ENCODE data around the gene NUDT3.
A peak's percentile ranks its signal among the peaks of the same experiment; 100 is the strongest.
"Not testable (repeated sequence)": the region's sequence is repeated elsewhere in the genome, so short reads cannot be mapped to it uniquely, and the experiment has no call there.

Gene NUDT3

DNA sequence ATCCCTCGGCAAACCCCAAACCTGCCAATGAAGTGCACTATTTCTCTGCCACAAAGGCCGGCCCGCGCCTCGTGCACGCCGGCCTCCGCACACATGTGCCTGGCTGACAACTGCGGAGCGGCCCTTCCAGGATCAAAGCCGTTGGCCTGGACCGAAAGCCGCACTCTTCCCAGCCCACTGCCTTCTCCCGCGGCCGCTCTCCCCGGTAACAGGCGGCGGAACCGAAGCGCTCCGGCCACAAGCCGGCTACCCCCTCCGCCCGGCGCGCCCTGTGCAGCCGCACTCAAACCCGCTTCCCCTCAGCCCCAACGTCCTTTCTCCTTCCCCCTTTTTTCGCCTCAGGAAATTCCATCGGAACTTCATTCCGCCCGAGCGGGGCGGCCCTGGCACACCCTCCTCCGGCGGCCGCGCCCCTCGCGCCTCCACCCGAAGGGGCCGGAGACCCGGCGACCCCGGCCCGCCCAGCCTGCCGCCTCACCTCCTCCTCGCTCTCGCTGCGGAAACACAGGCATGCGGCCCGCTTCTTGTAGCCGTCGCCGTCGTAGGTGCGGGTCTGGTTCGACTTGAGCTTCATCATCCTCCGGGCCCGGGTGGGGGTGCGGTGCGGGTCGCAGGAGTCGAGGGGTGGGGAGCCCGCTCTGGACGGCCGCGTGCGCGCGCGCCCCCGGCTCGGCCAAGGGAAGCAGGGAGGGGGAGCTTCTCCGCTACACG, 528 bp downstream of the NUDT3 start:
- DNase-seq, result peak; percentile 11

DNA sequence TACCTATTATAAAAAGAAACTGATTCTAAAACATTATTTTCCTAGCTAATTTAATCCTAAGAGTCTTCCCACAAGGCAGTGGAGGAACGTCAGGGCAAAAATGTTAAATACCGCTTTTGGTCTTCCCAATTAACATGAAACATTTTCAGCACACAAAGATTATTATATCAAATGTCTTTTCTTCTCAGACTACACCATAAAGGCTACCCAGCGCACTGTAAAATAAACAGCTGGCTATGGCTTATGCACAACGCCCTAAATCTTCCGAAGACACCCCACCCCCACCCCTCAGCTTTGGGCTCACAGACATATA, 1.0 kb downstream of the NUDT3 start:
- DNase-seq, result no peak

DNA sequence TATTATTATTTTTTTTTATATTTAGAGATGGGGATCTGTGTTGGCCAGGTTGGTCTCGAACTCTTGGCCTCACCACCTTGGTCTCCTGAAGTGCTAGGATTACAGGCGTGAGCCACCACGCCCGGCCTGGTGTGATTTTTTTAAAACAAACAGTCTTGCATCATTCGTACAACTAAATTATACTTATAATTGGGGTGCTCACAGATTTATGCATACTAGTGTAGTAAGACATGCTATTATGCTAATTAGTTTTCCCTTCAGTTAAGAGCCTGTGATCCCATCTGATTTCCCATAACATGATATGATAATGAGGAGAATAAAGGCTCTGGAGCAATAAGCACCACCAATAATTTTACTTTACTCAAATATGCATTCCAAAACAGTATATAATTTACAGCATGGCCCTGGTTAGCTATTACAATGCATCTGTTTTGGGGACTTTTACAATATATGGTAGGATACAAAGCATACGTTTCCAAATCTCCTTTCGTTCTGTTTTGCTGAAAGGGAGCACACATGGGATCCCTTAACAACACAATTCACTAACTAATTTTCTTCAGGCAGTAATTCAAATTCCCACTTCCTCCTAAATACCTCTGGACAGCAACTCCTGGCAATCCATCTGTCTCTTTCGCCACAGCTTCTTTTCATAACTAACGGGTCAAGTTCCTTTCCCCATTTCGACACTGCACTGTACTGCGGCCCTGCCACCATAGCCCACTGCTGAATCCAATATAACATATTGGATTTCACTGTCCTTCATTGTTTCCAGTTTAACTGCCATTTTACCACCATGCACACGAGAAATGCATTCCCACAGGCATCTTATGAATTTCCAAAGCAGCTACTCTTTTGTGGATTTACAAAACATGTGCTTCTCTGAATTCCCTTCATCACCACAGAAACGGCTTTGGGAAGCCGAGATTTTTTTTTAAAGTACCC, 1.7 kb downstream of the NUDT3 start:
- no peak for DNase-seq

DNA sequence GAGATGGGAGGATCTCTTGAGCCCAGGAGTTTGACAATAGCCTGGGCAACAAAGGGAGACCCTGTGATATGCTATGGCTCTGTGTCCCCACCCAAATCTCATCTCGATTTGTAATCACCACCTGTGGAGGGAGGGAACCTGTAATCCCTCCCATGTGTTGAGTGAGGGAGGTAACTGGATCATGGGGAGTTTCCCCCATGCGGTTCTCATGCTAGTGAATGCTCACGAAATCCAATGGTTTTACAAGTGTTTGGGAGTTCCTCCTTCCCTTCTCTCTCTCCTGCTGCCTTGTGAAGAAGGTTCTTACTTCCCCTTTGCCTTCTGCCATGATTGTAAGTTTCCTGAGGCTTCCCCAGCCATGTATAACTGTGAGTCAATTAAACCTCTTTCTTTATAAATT, 3.4 kb downstream of the NUDT3 start:
- no peak for DNase-seq

DNA sequence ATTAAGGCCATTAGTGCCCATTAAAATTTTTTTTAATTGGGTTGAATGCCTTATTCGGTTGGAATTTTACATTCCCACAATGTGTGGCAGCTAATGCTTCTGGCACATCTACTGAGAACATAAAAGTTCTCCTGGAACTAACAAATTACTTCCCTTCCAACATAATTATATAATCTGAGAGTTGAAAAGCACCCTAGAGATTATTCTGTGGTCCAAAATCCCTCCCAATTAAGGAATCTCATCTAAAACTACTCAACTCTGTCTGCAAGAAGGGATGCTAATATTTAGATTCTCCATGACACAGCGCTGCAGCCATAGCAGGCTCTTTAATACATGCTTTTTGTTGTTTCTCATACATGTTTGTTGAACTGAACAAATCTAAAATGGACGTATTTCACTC, 4.0 kb downstream of the NUDT3 start:
- no peak for DNase-seq

DNA sequence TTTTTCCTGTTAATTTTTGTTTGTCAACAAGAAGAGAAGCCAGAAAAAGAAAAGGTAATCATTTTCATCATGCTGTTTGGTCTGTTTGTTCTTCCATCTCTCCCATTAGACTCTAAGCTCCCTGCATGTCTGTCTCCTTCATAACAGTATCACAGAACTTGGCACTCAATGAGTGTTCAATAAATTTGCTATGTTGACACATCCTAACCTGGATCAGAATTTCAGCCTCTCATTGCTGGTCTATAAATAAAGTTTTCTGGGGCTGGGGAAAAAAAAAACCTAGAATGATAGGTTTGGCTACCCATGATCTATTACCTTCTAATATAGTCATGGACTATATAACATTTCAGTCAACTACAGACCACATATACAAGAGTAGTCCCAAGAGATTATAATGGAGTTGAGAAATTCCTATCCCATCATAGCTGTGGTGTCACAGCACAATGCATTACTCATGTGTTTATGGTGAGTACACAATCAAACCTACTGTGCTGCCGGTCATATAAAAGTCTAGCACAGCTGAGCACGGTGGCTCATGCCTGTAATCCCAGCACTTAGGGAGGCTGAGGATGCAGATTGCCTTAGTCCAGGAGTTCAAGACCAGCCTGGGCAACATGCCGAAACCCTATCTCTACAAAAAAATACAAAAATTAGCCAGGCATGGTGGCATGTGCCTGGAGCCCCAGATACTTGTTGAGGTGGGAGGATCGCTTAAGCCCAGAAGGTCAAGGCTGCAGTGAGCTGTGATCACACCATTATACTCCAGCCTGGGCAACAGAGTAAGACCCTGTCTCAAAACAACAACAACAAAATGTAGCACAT, 5.9 kb downstream of the NUDT3 start:
- no peak for DNase-seq

DNA sequence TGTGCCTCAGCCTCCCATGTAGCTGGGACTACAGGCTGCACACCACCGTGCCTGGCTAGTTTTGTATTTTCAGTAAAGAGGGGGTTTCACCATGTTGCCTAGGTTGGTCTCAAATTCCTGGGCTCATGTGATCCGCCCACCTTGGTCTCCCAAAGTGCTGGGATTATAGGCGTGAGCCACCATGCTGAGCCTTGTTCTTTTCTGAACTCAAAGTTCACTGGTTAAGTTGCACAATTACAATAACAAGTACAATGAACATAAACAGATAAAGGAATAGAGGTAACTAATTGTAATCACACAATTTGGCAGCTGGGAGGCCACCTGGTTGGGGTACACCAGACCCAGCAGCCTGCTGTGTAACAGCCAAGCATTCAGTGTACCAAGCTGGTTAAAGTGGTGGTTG, 6.7 kb downstream of the NUDT3 start:
- DNase-seq, result no peak

DNA sequence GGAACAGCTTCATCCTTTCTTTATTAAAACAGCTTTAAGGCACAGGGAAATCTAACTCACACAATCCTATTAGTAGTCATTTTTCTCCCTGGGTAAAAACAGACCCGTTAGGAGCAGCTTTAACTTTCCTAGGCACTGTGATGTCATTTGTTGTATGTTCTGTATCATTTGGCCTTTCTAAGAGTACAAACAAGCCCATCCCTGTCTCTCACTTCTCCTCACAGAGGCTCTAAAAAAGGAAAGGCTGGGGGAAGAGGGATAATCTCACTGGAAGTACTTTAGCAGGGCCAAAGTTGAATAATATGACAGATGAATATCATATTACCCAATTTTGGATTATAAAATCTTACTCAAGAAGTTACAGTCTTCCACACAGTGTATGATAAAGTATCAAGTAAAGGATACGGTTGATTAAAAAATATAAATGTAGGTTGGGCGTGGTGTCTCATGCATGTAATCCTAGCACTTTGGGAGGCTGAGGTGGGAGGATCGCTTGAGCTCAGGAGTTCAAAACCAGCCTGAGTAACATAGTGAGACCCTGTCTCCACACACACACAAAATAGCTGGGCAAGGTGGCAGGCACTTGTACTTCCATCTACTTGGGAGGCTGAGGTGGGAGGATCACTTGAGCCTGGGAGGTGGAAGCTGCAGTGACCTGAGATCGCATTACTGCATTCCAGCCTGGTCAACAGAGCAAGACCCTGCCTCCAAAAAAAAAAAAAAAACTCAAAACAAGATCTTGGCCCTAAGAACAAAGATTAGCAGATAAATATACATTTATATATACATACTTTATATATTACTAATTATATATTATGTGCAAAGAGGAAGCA, 7.9 kb downstream of the NUDT3 start:
- no peak for DNase-seq

DNA sequence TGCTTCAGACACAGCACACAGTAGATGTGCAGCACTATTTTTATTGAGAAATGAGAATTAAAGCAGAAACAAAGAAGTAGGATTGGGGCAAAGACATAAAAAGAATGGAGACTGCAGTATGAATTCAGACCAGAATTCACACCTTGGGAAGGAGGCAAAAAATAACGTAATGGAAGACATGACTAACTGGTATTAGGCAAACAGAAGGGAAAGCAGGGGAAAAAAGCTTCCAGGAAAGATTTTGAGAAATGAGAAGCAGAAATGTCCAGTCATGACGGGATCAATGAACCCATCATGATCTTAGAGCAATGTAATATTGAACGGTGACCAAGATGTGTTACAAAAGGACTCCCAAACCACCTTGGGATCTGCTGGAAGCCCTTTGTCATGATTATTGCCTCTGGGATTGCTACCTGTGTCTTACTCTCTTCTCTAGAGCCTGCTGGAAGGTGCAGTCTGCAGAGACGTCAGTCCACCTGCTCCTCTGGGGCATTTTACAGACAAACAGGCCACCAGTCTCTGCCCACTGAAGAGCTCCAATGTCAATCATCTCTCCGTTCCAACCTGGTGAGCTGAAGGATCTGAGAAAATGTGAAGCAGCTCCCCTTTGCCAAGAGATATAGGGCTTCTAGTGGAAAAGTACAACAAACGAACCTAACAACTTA, 8.7 kb downstream of the NUDT3 start:
- no peak for DNase-seq

DNA sequence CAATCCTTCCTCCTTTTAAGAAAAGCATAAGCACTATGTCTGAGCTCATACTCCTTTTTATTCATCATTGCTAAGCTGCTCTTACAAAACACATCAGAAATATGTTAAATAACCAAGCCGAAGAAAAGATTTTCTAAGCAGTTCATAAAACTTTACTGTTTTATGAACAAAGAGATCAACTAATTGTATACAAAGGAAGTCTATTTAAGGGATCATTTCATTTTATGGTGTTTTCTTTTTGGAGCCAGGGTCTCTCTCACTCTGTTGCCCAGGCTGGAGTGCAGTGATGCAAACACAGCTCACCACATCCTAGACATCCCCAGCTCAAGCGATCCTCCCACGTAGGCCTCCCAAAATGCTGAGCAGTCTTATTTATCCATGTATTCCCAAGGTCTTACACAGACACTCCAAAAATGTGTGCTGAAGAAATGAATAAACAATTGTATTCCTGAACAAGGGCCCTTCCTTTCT, 9.3 kb downstream of the NUDT3 start:
- DNase-seq, result no peak

DNA sequence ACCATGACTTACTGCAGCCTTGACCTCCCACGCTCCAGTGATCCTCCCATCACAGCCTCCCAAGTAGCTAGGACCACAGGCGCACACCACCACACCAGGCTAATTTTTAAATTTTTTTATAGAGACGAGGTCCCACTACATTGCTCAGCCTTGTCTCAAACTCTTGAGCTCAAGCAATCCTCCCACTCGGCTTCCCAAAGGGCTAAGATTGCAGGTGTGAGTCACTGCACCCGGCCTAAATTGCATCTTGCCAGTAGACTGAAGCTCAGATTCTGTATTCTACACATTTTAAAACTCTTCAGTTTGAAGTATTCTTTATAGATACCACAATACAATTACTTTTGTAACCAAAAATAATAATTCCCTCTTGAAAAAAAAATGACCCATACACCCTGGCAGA, 11.4 kb downstream of the NUDT3 start:
- no peak for DNase-seq

DNA sequence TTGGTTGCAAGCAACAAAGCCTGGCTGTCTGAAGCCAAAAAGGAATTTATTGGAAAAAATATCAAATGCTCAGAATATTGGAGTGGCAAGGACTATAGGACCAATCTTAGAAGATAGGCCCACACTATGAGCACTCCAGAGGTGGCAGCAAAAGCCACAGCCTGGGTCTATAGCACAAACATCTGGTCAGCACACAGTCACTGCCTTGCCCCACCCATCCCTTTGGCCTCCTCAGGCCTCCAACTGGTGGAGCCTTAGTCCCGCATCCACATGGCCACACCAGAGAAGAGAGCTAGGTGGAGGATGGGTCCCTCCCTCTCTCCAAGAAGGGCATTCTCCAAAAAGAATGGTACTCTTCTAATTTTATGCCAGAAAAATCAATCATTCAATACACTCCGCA, 14.0 kb downstream of the NUDT3 start:
- no peak for DNase-seq

DNA sequence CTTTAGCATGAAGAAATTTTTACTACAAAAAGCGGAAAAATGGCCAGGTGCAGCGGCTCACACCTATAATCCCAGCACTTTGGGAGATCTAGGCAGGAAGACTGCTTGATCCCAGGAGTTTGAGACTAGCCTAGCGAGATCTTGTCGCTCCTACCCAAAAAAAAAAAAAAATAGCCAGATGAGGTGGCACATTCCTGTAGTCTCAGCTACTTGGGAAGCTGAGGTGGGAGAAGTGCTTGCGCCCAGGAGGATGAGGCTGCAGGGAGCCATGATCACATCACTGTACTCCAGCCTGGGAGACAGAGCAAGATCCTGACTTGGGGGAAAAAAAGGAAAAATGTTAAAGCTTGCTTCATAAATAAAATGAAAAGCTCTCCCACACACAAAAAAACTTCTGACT, 14.5 kb downstream of the NUDT3 start:
- no peak for DNase-seq

DNA sequence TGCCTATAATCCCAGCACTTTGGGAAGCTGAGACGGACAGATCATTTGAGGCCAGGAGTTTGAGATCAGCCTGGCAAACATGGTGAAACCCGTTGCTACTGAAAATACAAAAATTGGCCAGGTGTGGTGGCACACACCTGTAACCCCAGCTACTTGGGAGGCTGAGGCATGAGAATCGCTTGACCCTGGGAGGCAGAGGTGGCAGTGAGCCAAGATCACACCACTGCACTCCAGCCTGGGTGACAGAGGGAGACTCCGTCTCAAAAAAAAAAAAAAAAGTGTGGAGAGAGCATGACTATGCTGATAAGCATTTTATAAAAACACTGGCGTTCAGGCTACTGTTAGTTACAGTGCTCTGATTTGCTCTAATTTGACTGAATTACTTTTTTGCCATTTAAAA, 14.9 kb downstream of the NUDT3 start:
- not testable (repeated sequence) for DNase-seq

DNA sequence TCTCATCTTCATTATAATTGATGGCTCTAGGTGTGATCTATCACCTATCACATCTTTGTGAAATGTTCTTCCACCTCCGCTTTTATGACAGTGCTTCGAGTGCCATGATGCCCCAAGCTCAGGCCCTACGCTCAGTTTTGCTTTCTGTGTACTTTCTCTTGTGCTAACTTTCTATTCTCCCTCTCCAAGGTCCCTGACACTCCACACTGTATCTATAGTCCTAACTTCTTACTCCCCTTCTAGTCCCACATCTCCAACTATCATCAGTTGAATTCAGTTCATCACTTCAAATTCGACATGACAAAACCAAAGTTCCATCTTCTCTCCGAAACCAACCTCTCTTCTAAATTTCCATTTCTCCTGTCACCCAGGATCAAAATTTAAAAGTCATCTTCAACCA, 16.6 kb downstream of the NUDT3 start:
- no peak for DNase-seq

DNA sequence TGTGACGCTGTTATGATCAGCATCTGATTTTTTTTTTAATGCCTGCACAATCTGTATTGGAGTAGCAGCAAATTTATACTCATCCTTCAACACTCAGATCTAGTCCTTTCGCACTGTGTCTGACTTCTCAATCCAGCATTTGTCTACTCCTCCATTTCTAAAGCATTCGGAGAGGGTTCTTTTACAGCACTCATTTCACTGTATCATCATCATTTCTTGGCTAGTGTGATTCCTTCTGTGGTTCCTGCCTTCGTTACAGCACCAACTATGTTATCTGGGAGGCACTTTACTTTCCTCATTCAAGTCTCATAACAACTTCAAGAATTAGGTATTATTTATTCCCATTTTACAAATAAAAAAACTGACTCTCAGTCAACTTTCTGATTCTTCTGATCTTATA, 18.0 kb downstream of the NUDT3 start:
- DNase-seq, result no peak

DNA sequence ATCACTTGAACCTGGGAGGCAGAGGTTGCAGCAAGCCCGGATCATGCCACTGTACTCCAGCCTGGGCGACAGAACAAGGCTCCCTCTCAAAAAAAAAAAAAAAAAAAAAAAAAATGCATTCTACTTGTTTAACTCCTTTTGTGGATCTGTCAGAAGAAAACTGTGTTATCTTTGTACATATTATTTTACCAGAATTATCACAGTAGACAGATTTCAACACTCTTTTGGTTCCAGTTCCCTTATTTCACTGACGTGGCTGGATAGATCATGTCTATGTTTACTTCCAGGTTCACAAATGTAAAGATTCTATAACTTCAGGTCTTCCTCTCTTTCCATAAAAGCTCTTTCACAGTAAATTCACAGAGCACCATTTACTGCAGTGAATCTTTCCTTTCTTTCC, 18.4 kb downstream of the NUDT3 start:
- DNase-seq, result no peak

DNA sequence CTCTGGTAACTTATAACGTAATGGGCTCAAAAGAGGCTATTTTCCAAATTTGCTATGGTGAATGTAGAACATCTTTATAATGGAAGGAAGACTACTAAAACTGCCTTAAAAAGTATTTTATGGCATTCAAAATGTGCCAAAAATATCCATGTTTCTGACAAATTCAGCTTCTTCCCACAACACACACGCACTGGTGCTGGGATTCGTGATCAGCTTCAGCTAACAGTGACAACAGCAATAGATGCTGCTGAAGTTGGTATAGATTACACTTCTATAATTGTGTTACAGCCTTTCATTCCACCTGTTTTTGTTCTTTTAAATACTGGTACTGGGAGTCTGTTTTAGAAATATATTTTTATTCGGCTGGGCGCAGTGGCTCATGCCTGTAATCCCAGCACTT, 19.0 kb downstream of the NUDT3 start:
- DNase-seq, result no peak

DNA sequence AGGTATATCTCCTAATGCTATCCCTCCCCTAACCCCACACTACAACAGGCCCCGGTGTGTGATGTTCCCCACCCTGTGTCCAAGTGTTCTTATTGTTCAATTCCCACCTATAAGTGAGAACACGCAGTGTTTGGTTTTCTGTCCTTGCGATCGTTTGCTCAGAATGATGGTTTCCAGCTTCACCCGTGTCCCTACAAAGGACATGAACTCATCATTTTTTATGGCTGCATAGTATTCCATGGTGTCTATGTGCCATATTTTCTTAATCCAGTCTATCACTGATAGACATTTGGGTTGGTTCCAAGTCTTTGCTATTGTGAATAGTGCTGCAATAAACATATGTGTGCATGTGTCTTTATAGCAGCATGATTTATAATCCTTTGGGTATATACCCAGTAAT, 20.6 kb downstream of the NUDT3 start:
- DNase-seq, result not testable (repeated sequence)

DNA sequence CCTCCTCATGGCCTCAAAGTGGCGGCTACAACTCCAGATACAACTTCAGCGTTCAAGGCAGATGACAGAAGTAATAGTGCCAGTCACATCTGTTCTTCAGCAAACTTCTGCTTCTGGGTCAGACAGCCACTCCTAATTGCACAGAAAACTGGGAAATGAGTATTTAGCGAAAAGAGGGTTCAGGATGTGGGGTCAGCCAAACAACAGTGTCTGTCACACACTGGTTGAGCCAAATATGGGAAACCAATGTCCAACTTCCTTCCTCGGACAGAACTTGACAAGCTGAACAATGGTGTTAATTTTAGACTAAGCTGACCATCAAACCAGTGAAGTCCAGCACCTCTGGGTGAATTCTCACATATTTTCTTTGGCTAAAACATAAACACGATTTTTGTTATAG, 22.1 kb downstream of the NUDT3 start:
- DNase-seq, result no peak

DNA sequence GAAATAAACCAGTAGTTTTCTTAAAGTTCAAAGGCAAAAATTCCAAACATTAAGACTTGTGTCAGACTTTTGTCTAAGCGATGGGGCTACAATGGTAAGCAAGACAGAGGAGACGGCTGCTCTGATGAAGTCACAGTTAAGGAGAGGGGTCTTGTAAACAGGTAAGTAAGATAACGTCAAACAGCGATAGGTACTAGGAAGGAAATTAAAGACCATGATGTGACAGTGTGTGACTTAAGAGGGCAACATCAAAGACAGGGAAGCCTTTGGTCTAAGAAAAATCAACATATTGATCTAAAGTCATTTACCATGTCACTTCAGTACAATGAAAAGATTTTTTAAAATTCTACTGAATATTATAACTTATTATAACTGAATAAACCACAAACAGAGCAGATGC, 23.1 kb downstream of the NUDT3 start:
- no peak for DNase-seq

DNA sequence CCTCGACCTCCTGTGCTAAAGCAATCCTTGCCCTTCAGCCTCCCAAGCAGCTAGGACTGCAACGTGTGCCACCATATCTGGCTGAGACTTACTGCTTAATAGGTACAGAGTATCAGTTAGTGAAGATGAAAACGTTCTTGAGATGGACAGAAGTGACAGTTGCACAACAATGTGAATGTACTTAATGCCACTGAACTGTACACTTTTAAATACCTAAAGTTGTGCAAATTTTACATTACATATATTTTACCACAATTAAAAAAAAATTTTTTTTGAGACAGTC, 25.9 kb downstream of the NUDT3 start:
- no peak for DNase-seq

Measured in NCI-H774 (cell line).